ENCODE data around the gene DUOX1. TPM values are rescaled to one million over a fixed set of nuclear protein-coding genes. Genes with fewer than 3 reads are reported as not detected.
A peak's percentile ranks its signal among the peaks of the same experiment; 100 is the strongest.

DUOX1 gene
- total and polyA plus RNA-seq, 2 donors (not counting 1 experiment from before 2014, with no cell fraction given): 0.27 TPM; not detected in 1

GRCh38 chr15:45115312-45115820 lies 14.4 kb upstream of the DUOX1 start:
- Mint-ChIP-seq H3K4me3 (peak overlapping the region; percentile 40), H3K27me3 (peaks cover 71% of the 10 kb centered on the region), H3K27ac (no peak overlapping the region), H3K9me3 (ENCODE audit: insufficient read depth) (no peaks in the 10 kb centered on the region), H3K4me1 (peaks cover 53% of the 10 kb centered on the region)
- no peak overlapping the region for H3K4me3 ChIP-seq (ENCODE audit: control extremely low read depth in 1 of 5, extremely low read depth in 1 of 5, insufficient read depth in 1 of 5, low read depth in 2 of 5, low read length in 4 of 5)
- H3K4me2 ChIP-seq (replicated peaks; ENCODE audit: low read depth, low read length, poor library complexity, severe bottlenecking): no peak overlapping the region
- CTCF ChIA-PET: interaction anchor here (0.6 to 5.5 kb wide), 6 partner anchors 11 to 262 kb away, joined by 3 to 56 read pairs (median 4); no protein-coding TSS in a partner anchor
- peaks cover 0 to 43% (median 0%) of the 10 kb centered on the region in 3 donors for H3K9me3 ChIP-seq (ENCODE audit: control extremely low read depth in 1 of 3, control insufficient read depth in 2 of 3, insufficient read depth in 1 of 3, low read length in 2 of 3)
- TF ChIP-seq EZH2 (IDR thresholded peaks at IDR 0.05; ENCODE audit: borderline replicate concordance, insufficient read depth, low read depth, low read length, poor library complexity, severe bottlenecking) (no peak), CTCF (IDR thresholded peaks at IDR 0.05) (no peak)
- no peaks in the 10 kb centered on the region for H4K20me1 ChIP-seq (ENCODE audit: control insufficient read depth, insufficient read depth, low read length, poor library complexity, severe bottlenecking)
- ATAC-seq (ENCODE audit: low read depth): no peak
- H3K27ac ChIP-seq (ENCODE audit: low read length in 2 of 2): no peak overlapping the region
- no peaks in the 10 kb centered on the region for H3K79me2 ChIP-seq (ENCODE audit: control insufficient read depth, insufficient read depth, low read length)
- peaks cover 54 to 61% of the 10 kb centered on the region in 2 donors for H3K4me1 ChIP-seq (ENCODE audit: control insufficient read depth in 2 of 2, insufficient read depth in 2 of 2, low read length in 2 of 2)
- intact Hi-C loops (cut with micrococcal nuclease): loop anchor here (5.0 to 10.0 kb wide), 2 partner anchors 79 to 263 kb away; no protein-coding TSS in a partner anchor
- POLR2A ChIA-PET: interaction anchor here (0.7 kb wide), 1 partner anchor 68 kb away, joined by 3 read pairs; no protein-coding TSS in a partner anchor
- WGBS (ENCODE audit: insufficient coverage): 56% methylated on average over 7 of the region's 7 CpGs
- no peak overlapping the region for H2AFZ ChIP-seq (ENCODE audit: insufficient read depth, low read depth, low read length, poor library complexity, severe bottlenecking)
- DNase-seq: no peak
- peaks cover 0 to 82% (median 54%) of the 10 kb centered on the region in 4 experiments for H3K27me3 ChIP-seq (replicated peaks in 1 of 4; ENCODE audit: control extremely low read depth in 1 of 4, control insufficient read depth in 3 of 4, insufficient read depth in 4 of 4, low read length in 3 of 4)
- no peak overlapping the region for H3K9ac ChIP-seq (ENCODE audit: low read length)
- H3K36me3 ChIP-seq (replicated peaks in 1 of 2; ENCODE audit: control extremely low read depth in 1 of 2, control insufficient read depth in 1 of 2, extremely low read depth in 1 of 2, insufficient read depth in 2 of 2, low read length in 1 of 2): no peaks in the 10 kb centered on the region

- Histone ChIP-seq H3K4me3 (ENCODE audit: control extremely low read depth in 1 of 5, extremely low read depth in 1 of 5, insufficient read depth in 1 of 5, low read depth in 2 of 5, low read length in 4 of 5) (peak overlapping the region in 2 of 5 experiments; percentile 24 to 37), H2AFZ (ENCODE audit: insufficient read depth, low read depth, low read length, poor library complexity, severe bottlenecking) (peak overlapping the region; percentile 14), H3K4me2 (replicated peaks; ENCODE audit: low read depth, low read length, poor library complexity, severe bottlenecking) (peak overlapping the region; percentile 76), H3K4me1 (ENCODE audit: control insufficient read depth in 2 of 2, insufficient read depth in 2 of 2, low read length in 2 of 2) (peaks cover 54 to 61% of the 10 kb centered on the region in 2 donors), H3K9ac (ENCODE audit: low read length) (peak overlapping the region; percentile 45), H4K20me1 (ENCODE audit: control insufficient read depth, insufficient read depth, low read length, poor library complexity, severe bottlenecking) (no peaks in the 10 kb centered on the region), H3K9me3 (ENCODE audit: control extremely low read depth in 1 of 3, control insufficient read depth in 2 of 3, insufficient read depth in 1 of 3, low read length in 2 of 3) (peaks cover 0 to 43% (median 0%) of the 10 kb centered on the region in 3 donors), H3K27ac (ENCODE audit: low read length in 2 of 2) (no peak overlapping the region), H3K36me3 (replicated peaks in 1 of 2; ENCODE audit: control extremely low read depth in 1 of 2, control insufficient read depth in 1 of 2, extremely low read depth in 1 of 2, insufficient read depth in 2 of 2, low read length in 1 of 2) (no peaks in the 10 kb centered on the region), H3K79me2 (ENCODE audit: control insufficient read depth, insufficient read depth, low read length) (no peaks in the 10 kb centered on the region), H3K27me3 (replicated peaks in 1 of 4; ENCODE audit: control extremely low read depth in 1 of 4, control insufficient read depth in 3 of 4, insufficient read depth in 4 of 4, low read length in 3 of 4) (peaks cover 0 to 82% (median 55%) of the 10 kb centered on the region in 4 experiments)
- intact Hi-C loops (cut with micrococcal nuclease): loop anchor here (5.0 to 10.0 kb wide), 2 partner anchors 79 to 264 kb away; no protein-coding TSS in a partner anchor
- Mint-ChIP-seq H3K27me3 (peaks cover 72% of the 10 kb centered on the region), H3K9me3 (ENCODE audit: insufficient read depth) (no peaks in the 10 kb centered on the region), H3K27ac (no peak overlapping the region), H3K4me1 (peaks cover 51% of the 10 kb centered on the region), H3K4me3 (peak overlapping the region; percentile 63)
- TF ChIP-seq EZH2 (IDR thresholded peaks at IDR 0.05; ENCODE audit: borderline replicate concordance, insufficient read depth, low read depth, low read length, poor library complexity, severe bottlenecking) (no peak), CTCF (IDR thresholded peaks at IDR 0.05) (no peak)
- ATAC-seq (ENCODE audit: low read depth) (no peak), DNase-seq (no peak)
- ChIA-PET CTCF (interaction anchor here (0.6 to 5.5 kb wide), 8 partner anchors 10 to 263 kb away, joined by 3 to 56 read pairs (median 3); no protein-coding TSS in a partner anchor), POLR2A (interaction anchor here (0.7 kb wide), 1 partner anchor 69 kb away, joined by 3 read pairs; no protein-coding TSS in a partner anchor)
- WGBS (ENCODE audit: insufficient coverage): 9% methylated on average over 16 of the region's 19 CpGs
Measured at GRCh38 chr15:45116006-45116481, 13.8 kb upstream of the DUOX1 start.
